Ishikawa (cell line): ENCODE data around the gene MZB1.

ENCODE experiments used
- CREB1 ChIP-seq: IDR thresholded peaks from 2 replicates; pipeline ENCODE4 v1.6.1; 2012; ENCODE audit warnings: low read depth
- MAX ChIP-seq: IDR thresholded peaks from 2 replicates; pipeline ENCODE4 v1.6.1; 2012
- RAD21 ChIP-seq: IDR thresholded peaks from 2 replicates; pipeline ENCODE4 v1.6.1; 2012; ENCODE audit warnings: low read depth
- TEAD4 ChIP-seq: IDR thresholded peaks from 2 replicates; pipeline ENCODE4 v1.6.1; 2012
- USF1 ChIP-seq: IDR thresholded peaks from 2 replicates; pipeline ENCODE4 v1.6.1; 2012

DNA sequence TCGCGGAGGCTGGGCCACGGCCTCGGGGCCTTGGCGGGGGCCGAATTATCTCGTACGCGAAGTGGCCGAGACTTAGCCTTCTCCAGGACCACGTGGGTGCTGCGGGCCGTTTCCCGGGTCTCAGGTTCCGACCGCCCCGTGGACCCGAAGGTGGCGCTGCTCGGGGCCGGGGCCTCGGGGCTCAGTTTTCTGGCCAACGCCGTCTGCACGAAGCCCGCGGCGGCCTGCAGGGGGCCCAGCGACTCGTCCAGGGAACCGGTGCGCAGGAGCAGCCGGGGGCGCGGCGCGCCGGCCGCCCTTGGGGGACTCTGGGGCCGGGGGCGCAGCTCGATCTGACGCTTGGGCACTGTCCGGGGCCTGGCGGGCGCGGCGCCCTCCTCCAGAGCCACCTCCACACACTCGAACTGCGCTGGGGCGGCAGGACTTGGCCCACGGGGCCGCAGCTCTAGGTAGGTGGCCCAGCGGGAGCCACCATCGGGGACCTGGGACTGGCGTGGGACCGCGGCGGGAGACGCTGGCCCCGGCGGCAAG, 4.5 kb upstream of the MZB1 start:
- no peak for TF ChIP-seq TEAD4
- no peak for TF ChIP-seq RAD21
- TF ChIP-seq USF1 = no peak
- no peak for TF ChIP-seq CREB1
- no peak for TF ChIP-seq MAX
